ENCODE results near the gene RBM20.

DNA sequence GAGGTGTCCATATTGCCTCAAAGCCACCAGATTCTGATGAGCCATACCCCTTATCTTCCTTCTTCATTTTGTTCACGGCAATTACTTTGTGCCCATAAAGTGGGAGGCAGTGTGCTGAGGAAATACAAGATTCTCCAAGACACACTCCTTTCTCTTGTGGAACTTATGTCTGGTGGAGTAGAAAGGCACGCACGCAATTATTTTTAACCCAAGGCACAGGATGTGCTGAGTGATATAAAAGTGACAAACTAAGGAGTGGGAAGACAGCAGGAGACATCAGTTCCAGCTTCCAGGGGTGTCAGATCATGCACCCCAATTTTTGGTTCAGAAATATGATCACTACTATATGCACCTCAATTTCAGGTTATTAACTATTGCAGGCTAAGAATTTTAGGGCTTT lies 132.9 kb downstream of the RBM20 start:
- TF ChIP-seq, protein P1, sequence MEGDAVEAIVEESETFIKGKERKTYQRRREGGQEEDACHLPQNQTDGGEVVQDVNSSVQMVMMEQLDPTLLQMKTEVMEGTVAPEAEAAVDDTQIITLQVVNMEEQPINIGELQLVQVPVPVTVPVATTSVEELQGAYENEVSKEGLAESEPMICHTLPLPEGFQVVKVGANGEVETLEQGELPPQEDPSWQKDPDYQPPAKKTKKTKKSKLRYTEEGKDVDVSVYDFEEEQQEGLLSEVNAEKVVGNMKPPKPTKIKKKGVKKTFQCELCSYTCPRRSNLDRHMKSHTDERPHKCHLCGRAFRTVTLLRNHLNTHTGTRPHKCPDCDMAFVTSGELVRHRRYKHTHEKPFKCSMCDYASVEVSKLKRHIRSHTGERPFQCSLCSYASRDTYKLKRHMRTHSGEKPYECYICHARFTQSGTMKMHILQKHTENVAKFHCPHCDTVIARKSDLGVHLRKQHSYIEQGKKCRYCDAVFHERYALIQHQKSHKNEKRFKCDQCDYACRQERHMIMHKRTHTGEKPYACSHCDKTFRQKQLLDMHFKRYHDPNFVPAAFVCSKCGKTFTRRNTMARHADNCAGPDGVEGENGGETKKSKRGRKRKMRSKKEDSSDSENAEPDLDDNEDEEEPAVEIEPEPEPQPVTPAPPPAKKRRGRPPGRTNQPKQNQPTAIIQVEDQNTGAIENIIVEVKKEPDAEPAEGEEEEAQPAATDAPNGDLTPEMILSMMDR (IDR thresholded peaks at IDR 0.05; ENCODE audit: insufficient read depth, low read length), result no peak
- no peak for TF ChIP-seq GABPA (IDR thresholded peaks at IDR 0.05; ENCODE audit: low read depth)
- no peak for TF ChIP-seq POLR2AphosphoS5 (IDR thresholded peaks at IDR 0.05; ENCODE audit: low read depth)
- TF ChIP-seq, protein P2, sequence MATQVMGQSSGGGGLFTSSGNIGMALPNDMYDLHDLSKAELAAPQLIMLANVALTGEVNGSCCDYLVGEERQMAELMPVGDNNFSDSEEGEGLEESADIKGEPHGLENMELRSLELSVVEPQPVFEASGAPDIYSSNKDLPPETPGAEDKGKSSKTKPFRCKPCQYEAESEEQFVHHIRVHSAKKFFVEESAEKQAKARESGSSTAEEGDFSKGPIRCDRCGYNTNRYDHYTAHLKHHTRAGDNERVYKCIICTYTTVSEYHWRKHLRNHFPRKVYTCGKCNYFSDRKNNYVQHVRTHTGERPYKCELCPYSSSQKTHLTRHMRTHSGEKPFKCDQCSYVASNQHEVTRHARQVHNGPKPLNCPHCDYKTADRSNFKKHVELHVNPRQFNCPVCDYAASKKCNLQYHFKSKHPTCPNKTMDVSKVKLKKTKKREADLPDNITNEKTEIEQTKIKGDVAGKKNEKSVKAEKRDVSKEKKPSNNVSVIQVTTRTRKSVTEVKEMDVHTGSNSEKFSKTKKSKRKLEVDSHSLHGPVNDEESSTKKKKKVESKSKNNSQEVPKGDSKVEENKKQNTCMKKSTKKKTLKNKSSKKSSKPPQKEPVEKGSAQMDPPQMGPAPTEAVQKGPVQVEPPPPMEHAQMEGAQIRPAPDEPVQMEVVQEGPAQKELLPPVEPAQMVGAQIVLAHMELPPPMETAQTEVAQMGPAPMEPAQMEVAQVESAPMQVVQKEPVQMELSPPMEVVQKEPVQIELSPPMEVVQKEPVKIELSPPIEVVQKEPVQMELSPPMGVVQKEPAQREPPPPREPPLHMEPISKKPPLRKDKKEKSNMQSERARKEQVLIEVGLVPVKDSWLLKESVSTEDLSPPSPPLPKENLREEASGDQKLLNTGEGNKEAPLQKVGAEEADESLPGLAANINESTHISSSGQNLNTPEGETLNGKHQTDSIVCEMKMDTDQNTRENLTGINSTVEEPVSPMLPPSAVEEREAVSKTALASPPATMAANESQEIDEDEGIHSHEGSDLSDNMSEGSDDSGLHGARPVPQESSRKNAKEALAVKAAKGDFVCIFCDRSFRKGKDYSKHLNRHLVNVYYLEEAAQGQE (IDR thresholded peaks at IDR 0.05; ENCODE audit: insufficient replicate concordance, low read depth), result no peak
